GM12891 (cell line): ENCODE results near the gene EEF1A1.

Source experiments
- POLR2A ChIP-seq: IDR thresholded peaks from 2 replicates; pipeline ENCODE4 v1.6.1; 2011; ENCODE audit warnings: low read depth, low read length, control low read depth
- POLR2AphosphoS5 ChIP-seq: IDR thresholded peaks from 2 replicates; pipeline ENCODE4 v1.6.1; 2011; ENCODE audit warnings: low read depth, low read length, control low read depth
- POU2F2 ChIP-seq: IDR thresholded peaks from 2 replicates; pipeline ENCODE4 v1.6.1; 2011; ENCODE audit warnings: low read depth, mild to moderate bottlenecking, control low read depth, low read length, moderate library complexity
- TAF1 ChIP-seq: IDR thresholded peaks from 2 replicates; pipeline ENCODE4 v1.6.1; 2011; ENCODE audit warnings: low read depth, low read length, control low read depth

- TF ChIP-seq TAF1 (no peak), POLR2AphosphoS5 (no peak), POLR2A (no peak), POU2F2 (no peak; the same call in 1 of the 2 replicates)
Measured at GRCh38 chr6:73513496-73513854, 7.4 kb downstream of the EEF1A1 start.
